H9 (cell line): ENCODE measurements around the gene CTLA4. TPM values are rescaled to one million over a fixed set of nuclear protein-coding genes. Genes with fewer than 3 reads are reported as not detected.

ENCODE experiments used
- DNase-seq: peaks from one replicate; pipeline ENCODE4 v3.0.0-alpha.2; 2017
- H2AFZ ChIP-seq: one replicate; pipeline ENCODE4 v1.6.1; 2013; ENCODE audit warnings: mild to moderate bottlenecking, low read length, control low read depth, moderate library complexity
- H2AK5ac ChIP-seq: 2 replicates; pipeline ENCODE4 v1.6.1; 2013; ENCODE audit warnings: low read length, control low read depth, mixed read lengths; ENCODE audit not compliant: insufficient read length
- H2BK120ac ChIP-seq: one replicate; pipeline ENCODE4 v1.6.1; 2013; ENCODE audit warnings: low read depth, mild to moderate bottlenecking, low read length, control low read depth, inconsistent platforms; ENCODE audit not compliant: poor library complexity, severe bottlenecking
- H2BK12ac ChIP-seq: 2 replicates; pipeline ENCODE4 v1.6.1; 2013; ENCODE audit warnings: low read length, control low read depth, mixed read lengths, low read depth; ENCODE audit not compliant: insufficient read length
- H2BK15ac ChIP-seq: 2 replicates; pipeline ENCODE4 v1.6.1; 2013; ENCODE audit warnings: low read depth, low read length, control low read depth
- H2BK20ac ChIP-seq: one replicate; pipeline ENCODE4 v1.6.1; 2013; ENCODE audit warnings: low read depth, mild to moderate bottlenecking, low read length, control low read depth, inconsistent platforms; ENCODE audit not compliant: poor library complexity, severe bottlenecking
- H2BK5ac ChIP-seq: 2 replicates; pipeline ENCODE4 v1.6.1; 2013; ENCODE audit warnings: low read length, control low read depth, mixed read lengths; ENCODE audit not compliant: insufficient read length
- H3K14ac ChIP-seq: 2 replicates; pipeline ENCODE4 v1.6.1; 2013; ENCODE audit warnings: low read length, control low read depth; ENCODE audit not compliant: insufficient read depth
- H3K18ac ChIP-seq: 2 replicates; pipeline ENCODE4 v1.6.1; 2013; ENCODE audit warnings: low read depth, mild to moderate bottlenecking, mixed read lengths, low read length, control low read depth; ENCODE audit not compliant: insufficient read length
- H3K23ac ChIP-seq: 2 replicates; pipeline ENCODE4 v1.6.1; 2013; ENCODE audit warnings: low read length, control low read depth, mixed read lengths, low read depth; ENCODE audit not compliant: insufficient read length
- H3K23me2 ChIP-seq: 2 replicates; pipeline ENCODE4 v1.6.1; 2013; ENCODE audit warnings: low read depth, mild to moderate bottlenecking, mixed read lengths, low read length, control low read depth; ENCODE audit not compliant: insufficient read length, poor library complexity, severe bottlenecking
- H3K27ac ChIP-seq: 2 replicates; pipeline ENCODE4 v1.5.1; 2013; ENCODE audit warnings: low read length, control low read depth, mixed read lengths, low read depth; ENCODE audit not compliant: insufficient read length
- H3K27me3 ChIP-seq: 2 replicates; pipeline ENCODE4 v1.6.1; 2013; ENCODE audit warnings: low read length, control low read depth, inconsistent platforms; ENCODE audit not compliant: insufficient read depth
- H3K4ac ChIP-seq: 2 replicates; pipeline ENCODE4 v1.6.1; 2013; ENCODE audit warnings: low read depth, mild to moderate bottlenecking, control low read depth, inconsistent platforms, low read length, moderate library complexity
- H3K4me1 ChIP-seq: 2 replicates; pipeline ENCODE4 v1.6.1; 2013; ENCODE audit warnings: low read length, control low read depth, inconsistent platforms; ENCODE audit not compliant: insufficient read depth
- H3K4me2 ChIP-seq: 2 replicates; pipeline ENCODE4 v1.6.1; 2013; ENCODE audit warnings: low read length, control low read depth, mixed read lengths; ENCODE audit not compliant: insufficient read length, insufficient read depth
- H3K56ac ChIP-seq: 2 replicates; pipeline ENCODE4 v1.6.1; 2013; ENCODE audit warnings: low read depth, mild to moderate bottlenecking, mixed read lengths, low read length, control low read depth; ENCODE audit not compliant: insufficient read length
- H3K79me1 ChIP-seq: 2 replicates; pipeline ENCODE4 v1.6.1; 2013; ENCODE audit warnings: low read depth, mild to moderate bottlenecking, moderate library complexity, low read length, control low read depth, inconsistent platforms; ENCODE audit not compliant: insufficient read depth, poor library complexity, severe bottlenecking
- H3K79me2 ChIP-seq: 2 replicates; pipeline ENCODE4 v1.6.1; 2013; ENCODE audit warnings: low read length, control low read depth, inconsistent platforms; ENCODE audit not compliant: insufficient read depth
- H3K9ac ChIP-seq: 2 replicates; pipeline ENCODE4 v1.6.1; 2013; ENCODE audit warnings: low read length, control low read depth, mixed read lengths; ENCODE audit not compliant: insufficient read length; ENCODE audit errors: extremely low read depth
- H3K9me3 ChIP-seq: one replicate; pipeline ENCODE4 v1.6.1; 2013; ENCODE audit warnings: low read depth, low read length, inconsistent platforms; ENCODE audit not compliant: control insufficient read depth
- H3T11ph ChIP-seq: one replicate; pipeline ENCODE4 v1.6.1; 2013; ENCODE audit warnings: mild to moderate bottlenecking, low read length, control low read depth, inconsistent platforms
- H4K20me1 ChIP-seq: one replicate; pipeline ENCODE4 v1.6.1; 2013; ENCODE audit not compliant: control insufficient read depth, insufficient read length, insufficient read depth
- H4K5ac ChIP-seq: 2 replicates; pipeline ENCODE4 v1.6.1; 2013; ENCODE audit warnings: low read depth, mild to moderate bottlenecking, mixed read lengths, low read length, control low read depth; ENCODE audit not compliant: insufficient read length
- H4K8ac ChIP-seq: replicated peaks from 2 replicates; pipeline ENCODE4 v1.6.1; 2013; ENCODE audit warnings: low read length, control low read depth, mixed read lengths, low read depth; ENCODE audit not compliant: insufficient read length
- H4K91ac ChIP-seq: 2 replicates; pipeline ENCODE4 v1.6.1; 2013; ENCODE audit warnings: low read depth, mild to moderate bottlenecking, moderate library complexity, mixed read lengths, low read length, control low read depth; ENCODE audit not compliant: insufficient read length
- H3K27ac Mint-ChIP-seq, 3 experiments: 2 replicates in 2 of 3; 3 replicates in 1 of 3; pipeline ENCODE4 v1.8.0; 2020 to 2021; ENCODE audit warnings: mixed read lengths in 3 of 3, mild to moderate bottlenecking in 1 of 3, moderate library complexity in 1 of 3
- H3K27me3 Mint-ChIP-seq: 2 replicates; pipeline ENCODE4 v1.8.0; 2021; ENCODE audit warnings: low read depth, mild to moderate bottlenecking, moderate library complexity, mixed read lengths
- H3K36me3 Mint-ChIP-seq, 3 experiments: 2 replicates in 2 of 3; 3 replicates in 1 of 3; pipeline ENCODE4 v1.8.0; 2020 to 2021; ENCODE audit warnings: low read depth in 3 of 3, mixed read lengths in 3 of 3; ENCODE audit not compliant: insufficient read depth in 1 of 3
- H3K4me1 Mint-ChIP-seq, 2 experiments: 2 replicates each; pipeline ENCODE4 v1.8.0; 2020; ENCODE audit warnings: mixed read lengths in 2 of 2
- H3K4me3 Mint-ChIP-seq, 2 experiments: 2 replicates in 1 of 2; 3 replicates in 1 of 2; pipeline ENCODE4 v1.8.0; 2020 to 2021; ENCODE audit warnings: mild to moderate bottlenecking in 2 of 2, mixed read lengths in 2 of 2, moderate library complexity in 1 of 2
- H3K9me3 Mint-ChIP-seq, 2 experiments: 2 replicates in 1 of 2; 3 replicates in 1 of 2; pipeline ENCODE4 v1.8.0; 2020; ENCODE audit warnings: mild to moderate bottlenecking in 2 of 2, mixed read lengths in 2 of 2, moderate library complexity in 1 of 2
- WGBS: extraction: QIAGEN DNeasy Blood & Tissue Kit; methylation state at CpG from one replicate; pipeline ENCODE4 v1.1.7; 2013; ENCODE audit warnings: missing lambda C conversion rate, low lambda C conversion rate, mixed read lengths; ENCODE audit not compliant: insufficient read length; ENCODE audit errors: extremely low coverage; 5-methylcytosine and 5-hydroxymethylcytosine counted together
- total RNA-seq: library from RNA; stranded (reverse); gene quantifications from 2 replicates; pipeline ENCODE4 v1.2.1, GENCODE V29; 2021
- TF ChIP-seq, protein P1 (sequence below): fragments of 200-600 bp; sonication (generic); conservative IDR thresholded peaks from 3 replicates; pipeline ENCODE4 v1.8.0; 2021; ENCODE audit warnings: antibody characterized with exemption, mild to moderate bottlenecking

CTLA4 gene
- total RNA-seq, 1 experiment from 2014 or later, result not detected

DNA sequence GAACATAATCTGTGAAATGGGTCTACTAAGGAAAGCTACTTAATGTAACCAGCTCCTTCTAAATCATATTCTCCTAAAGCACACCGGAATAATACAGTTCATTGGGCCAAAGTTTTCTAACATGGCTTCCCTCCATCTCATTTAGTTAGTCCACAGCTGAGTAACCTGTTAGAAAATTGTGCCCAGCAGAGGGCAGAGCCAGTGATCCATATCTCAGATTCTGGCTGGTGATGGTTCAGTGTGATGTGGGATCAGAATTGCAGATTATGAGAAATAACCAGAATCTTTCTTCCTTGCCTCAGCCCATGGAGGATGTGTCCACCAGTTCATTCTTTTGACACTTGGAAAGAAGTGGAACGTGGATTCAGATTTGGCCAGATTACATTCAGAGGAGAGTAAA is 9.4 kb upstream of the CTLA4 start:
- no peak overlapping the region for H2AK5ac ChIP-seq
- H3K14ac ChIP-seq, result no peak overlapping the region
- no peaks in the 10 kb centered on the region for H3K23me2 ChIP-seq
- H2BK5ac ChIP-seq, result no peak overlapping the region
- H4K91ac ChIP-seq, result no peak overlapping the region
- no peak overlapping the region for H2BK12ac ChIP-seq
- no peaks in the 10 kb centered on the region for H3K4me1 Mint-ChIP-seq
- H2BK20ac ChIP-seq, result no peak overlapping the region
- H3K27ac ChIP-seq, result no peak overlapping the region
- H3K27ac Mint-ChIP-seq, result no peak overlapping the region
- no peaks in the 10 kb centered on the region for H3K36me3 Mint-ChIP-seq
- no peaks in the 10 kb centered on the region for H3K27me3 ChIP-seq
- no peaks in the 10 kb centered on the region for H3K79me2 ChIP-seq
- no peaks in the 10 kb centered on the region for H4K20me1 ChIP-seq
- no peak for DNase-seq
- no peaks in the 10 kb centered on the region; the same call in 1 of the 2 replicates for H3K27me3 Mint-ChIP-seq
- no peaks in the 10 kb centered on the region for H3K9me3 Mint-ChIP-seq
- no peak overlapping the region for H2BK120ac ChIP-seq
- no peak overlapping the region for H3K4me2 ChIP-seq
- H2BK15ac ChIP-seq, result no peak overlapping the region
- H3K56ac ChIP-seq, result no peak overlapping the region
- TF ChIP-seq, protein P1, sequence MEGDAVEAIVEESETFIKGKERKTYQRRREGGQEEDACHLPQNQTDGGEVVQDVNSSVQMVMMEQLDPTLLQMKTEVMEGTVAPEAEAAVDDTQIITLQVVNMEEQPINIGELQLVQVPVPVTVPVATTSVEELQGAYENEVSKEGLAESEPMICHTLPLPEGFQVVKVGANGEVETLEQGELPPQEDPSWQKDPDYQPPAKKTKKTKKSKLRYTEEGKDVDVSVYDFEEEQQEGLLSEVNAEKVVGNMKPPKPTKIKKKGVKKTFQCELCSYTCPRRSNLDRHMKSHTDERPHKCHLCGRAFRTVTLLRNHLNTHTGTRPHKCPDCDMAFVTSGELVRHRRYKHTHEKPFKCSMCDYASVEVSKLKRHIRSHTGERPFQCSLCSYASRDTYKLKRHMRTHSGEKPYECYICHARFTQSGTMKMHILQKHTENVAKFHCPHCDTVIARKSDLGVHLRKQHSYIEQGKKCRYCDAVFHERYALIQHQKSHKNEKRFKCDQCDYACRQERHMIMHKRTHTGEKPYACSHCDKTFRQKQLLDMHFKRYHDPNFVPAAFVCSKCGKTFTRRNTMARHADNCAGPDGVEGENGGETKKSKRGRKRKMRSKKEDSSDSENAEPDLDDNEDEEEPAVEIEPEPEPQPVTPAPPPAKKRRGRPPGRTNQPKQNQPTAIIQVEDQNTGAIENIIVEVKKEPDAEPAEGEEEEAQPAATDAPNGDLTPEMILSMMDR, result peak; percentile 35; the same call in 2 of the 3 replicates
- H4K5ac ChIP-seq, result no peak overlapping the region
- no peak overlapping the region for H2AFZ ChIP-seq
- no peaks in the 10 kb centered on the region for H3K4me1 ChIP-seq
- H3T11ph ChIP-seq, result no peak overlapping the region
- H3K9ac ChIP-seq, result no peak overlapping the region
- no peak overlapping the region for H3K4ac ChIP-seq
- no peak overlapping the region for H4K8ac ChIP-seq
- no peaks in the 10 kb centered on the region for H3K79me1 ChIP-seq
- no peak overlapping the region for H3K18ac ChIP-seq
- H3K23ac ChIP-seq, result no peak overlapping the region
- no peak overlapping the region for H3K4me3 Mint-ChIP-seq
- WGBS, result no CpG with 5 or more reads among the region's 2 CpGs
- H3K9me3 ChIP-seq, result no peaks in the 10 kb centered on the region
